Fibroblast of skin of left quadriceps (primary cell): ENCODE results near the gene ZC2HC1B.
A peak's percentile ranks its signal among the peaks of the same experiment; 100 is the strongest.

Source experiments
- DNase-seq, 2 experiments: peaks; one replicate each; pipeline ENCODE4 v3.0.0-alpha.2; 2013; ENCODE audit warnings: low read depth in 2 of 2

Gene ZC2HC1B

GRCh38 chr6:143934331-143934730 lies 70.1 kb downstream of the ZC2HC1B start:
- no peak for DNase-seq

GRCh38 chr6:143934867-143935266 lies 70.6 kb downstream of the ZC2HC1B start:
- DNase-seq: no peak

GRCh38 chr6:143936347-143936746 lies 72.1 kb downstream of the ZC2HC1B start:
- no peak for DNase-seq

GRCh38 chr6:143936778-143937667 lies 72.7 kb downstream of the ZC2HC1B start:
- DNase-seq: no peak

DNA sequence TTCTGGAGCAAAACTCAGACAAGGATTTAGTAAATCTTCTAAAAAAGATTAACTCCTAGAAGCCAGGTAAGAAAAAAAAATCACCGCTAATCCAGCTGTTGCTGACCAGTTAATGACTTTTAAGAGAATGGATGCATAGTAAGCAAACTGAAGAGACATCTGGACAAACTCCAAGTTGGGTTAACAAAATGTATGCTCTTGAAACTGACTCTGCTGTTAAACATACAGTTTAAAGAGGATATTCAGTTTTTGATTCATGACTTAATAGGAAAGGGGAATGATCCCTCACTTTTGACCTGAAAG lies 73.3 kb downstream of the ZC2HC1B start:
- no peak for DNase-seq

DNA sequence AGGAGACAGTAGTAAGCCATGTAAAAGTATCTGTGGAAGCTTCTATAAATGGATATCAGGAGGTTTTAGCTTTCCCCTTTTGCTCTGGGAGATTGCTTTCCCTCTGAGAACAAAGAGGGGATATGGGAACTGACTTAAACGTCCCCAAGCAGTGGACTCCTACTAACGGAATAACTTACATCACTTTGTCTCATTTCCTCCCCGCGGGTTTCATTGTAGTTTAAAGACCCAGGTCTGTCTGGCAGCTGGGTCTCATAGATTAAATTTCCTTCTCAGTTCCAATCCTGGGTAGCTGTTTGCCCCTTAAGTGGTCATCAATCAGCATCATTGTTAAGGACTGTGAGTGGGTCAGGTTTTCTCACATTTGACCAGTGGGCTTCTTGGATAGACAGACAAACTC lies 75.1 kb downstream of the ZC2HC1B start:
- no peak for DNase-seq

DNA sequence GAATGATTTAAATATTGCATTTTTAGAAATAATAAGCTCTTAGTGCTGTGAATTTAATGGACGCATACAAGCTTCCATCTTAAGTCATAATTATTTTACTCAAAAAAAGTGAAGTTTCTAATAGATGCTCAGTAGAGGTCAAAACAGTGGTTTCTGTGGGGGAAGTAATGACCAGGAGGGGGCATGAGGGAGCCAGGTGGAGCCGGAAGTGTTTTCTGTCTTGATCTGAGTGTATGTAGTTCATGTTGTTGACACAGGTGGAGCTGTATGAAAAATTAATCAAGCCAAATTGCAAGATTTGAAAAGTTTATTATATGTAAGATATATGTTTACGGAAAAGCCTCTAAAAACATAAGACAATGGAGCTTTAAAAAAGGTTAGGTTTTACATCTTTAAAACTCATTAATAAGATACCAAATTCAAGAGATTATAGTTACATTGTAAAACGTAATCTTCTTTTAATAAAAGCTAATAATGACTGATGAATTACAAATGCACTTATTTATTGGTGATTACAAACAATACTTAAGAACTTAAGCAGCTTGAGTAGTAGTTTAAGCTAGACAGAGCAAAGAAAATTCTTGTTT lies 75.8 kb downstream of the ZC2HC1B start:
- DNase-seq: peak in 1 of 2 experiments; percentile 12

DNA sequence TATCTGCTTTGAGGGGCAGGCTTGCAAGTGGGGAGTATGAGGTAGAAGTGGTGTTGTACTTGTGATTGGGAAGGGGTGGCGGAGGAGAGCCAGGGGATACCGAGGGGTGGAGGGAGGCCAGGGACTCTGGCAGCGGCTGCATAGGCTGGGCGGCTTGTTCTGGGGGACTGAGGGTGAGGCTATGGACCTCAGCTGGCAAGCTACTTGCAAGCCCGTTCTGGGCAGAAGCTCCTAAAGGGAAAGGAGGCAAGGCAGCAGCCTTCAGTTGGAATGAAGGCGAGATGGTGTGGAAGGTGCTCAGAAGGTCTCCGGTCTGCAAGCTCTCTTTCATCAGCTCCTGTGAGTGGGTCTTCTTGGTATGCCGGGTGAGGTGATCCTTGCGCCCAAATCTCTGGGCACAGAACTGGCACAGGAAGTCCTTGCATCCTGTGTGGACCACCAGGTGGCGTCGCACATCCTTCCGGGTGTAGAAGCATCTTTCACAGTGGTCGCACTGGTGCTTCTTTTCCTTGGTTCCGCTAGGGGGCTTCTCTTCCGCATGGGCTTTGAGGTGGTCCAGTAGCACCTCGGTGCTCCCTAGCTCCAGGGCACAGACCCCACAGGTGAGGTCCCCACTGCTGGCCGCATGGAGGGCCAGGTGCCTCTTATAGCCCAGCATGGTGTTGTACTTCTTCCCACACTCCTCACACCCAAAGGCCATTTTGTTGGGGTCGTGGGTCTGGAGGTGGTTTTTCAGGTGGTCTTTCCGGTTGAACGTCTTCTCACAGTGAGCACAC lies 77.8 kb downstream of the ZC2HC1B start:
- DNase-seq: peak; percentile 12 to 16

DNA sequence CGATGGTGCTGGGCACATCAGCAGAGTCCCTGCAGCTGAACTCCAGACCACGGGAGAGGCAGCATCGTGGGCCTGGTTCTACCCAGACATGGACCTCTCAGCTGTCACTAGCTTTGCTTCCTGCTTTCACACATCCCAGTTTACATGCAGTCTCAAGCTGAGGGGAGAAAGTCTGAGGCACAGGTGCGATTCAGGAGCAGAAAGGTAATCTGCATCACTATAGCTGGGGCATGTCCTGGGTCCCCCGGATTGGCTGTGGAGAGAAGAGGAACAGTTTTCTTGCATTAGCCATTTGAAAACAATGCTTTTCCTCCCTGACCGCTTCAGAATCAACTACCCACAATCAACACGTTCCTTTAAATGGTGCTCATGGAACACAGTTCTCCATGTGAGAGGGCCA lies 83.9 kb downstream of the ZC2HC1B start:
- DNase-seq: no peak

DNA sequence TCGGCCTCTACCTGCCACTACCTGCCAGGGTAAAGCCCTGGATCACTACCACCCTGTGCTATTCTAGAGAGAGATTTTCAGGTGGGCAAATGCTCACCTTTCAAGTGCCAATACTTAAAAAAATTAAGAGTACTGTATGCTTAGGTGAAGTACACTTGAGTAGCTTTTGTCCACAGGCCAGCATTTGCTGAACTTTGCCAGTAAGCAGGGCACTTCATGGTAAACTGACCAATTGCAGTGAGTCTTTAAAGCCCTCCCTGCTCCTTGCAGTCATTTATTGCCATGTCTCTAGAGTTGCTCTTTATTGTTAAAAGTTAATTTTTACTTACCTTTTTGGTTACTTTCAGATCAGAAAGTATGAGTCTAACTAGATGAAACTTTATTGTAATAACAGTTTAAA lies 85.3 kb downstream of the ZC2HC1B start:
- DNase-seq: no peak

DNA sequence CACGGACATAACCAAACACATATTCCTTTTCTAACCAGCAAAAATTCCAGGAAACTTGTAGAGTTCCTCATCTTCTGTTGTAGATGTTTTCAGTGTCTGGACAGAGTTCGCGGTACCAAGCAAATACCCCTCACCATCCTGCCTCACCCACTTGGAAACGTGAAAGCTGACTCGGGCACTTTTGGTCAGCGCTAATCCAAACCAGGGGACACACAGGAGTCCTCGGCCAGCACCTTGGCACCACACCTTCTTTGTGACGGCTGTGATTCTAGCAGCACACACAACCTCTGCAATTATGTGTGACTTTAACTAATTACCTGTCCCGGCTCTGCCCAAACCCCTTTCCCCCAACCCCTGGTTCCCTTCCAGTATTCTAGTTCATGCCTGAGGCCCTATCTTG lies 85.7 kb downstream of the ZC2HC1B start:
- DNase-seq: no peak

- no peak for DNase-seq
Measured at GRCh38 chr6:143950875-143951274, 86.6 kb downstream of the ZC2HC1B start.

DNA sequence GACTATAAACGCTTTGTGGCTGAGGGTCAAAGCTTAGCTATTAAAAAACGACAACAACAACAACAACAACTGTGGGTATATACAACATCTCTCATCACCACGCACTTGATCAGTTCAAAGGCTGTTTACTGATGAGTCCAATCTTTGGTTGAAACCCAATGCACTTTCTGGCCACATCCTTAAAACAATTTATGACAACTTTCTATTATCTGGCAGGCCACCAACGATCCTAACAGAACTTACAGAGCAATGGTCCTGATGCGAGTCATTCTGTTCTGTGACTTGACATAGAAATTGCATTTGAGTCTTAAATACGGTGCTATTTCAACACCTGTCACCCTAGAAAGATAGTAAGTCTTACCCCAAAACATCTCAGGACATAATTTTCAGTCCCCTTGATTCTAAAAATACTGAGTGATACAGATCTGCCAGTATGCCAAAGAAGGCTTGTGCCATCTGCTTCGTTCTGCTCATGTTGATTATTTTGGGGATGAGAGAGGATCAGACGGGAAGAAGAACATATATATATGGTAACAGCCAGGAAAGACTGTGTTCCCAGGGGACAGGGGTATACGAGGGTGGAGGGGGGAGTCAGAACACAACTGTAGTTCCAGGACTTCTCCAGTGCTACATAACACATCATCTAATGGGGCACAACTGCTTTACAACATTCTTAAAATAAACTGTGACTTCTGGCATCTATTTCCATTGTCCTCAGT lies 87.9 kb downstream of the ZC2HC1B start:
- no peak for DNase-seq

- no peak for DNase-seq
Measured at GRCh38 chr6:143952947-143953701, 88.8 kb downstream of the ZC2HC1B start.

DNA sequence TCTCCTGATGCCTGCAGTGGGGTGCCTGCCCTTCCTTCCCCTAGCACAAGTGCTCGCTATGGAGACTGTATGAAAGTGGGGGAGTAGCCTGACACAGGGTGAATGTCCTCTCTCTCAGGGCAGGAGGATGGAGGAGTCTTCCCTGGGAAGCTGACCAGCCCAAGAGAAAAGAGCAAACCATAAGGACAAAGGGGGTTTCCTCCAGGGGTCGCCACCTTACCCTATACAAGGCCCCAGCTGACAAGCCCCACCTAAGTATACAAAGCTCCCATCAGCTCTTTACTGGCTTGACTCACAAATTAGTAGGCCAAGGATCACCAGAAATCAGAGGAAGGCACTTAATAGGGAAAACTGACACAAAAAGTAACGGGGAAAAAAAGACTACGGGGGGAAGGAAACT lies 89.6 kb downstream of the ZC2HC1B start:
- DNase-seq: no peak

DNA sequence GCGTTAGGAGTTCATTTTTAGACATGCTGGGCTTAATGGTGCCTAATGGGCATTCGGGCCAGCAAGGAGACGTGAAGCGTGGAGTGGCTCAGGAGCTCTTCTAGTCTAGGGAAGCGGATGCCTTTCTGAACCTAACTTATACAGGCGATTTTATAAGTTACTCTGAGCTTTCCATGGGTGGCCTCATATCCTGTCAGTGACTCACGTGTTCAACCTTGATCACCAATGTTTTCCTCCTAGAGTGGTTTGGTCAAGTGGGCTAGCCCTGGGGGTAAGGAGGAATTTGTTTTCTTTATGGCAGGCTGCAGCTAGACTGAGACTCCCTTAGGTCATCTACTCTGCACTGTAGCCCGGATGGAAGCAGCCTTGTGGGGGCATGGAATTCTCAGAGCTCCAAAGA lies 91.7 kb downstream of the ZC2HC1B start:
- no peak for DNase-seq

GRCh38 chr6:143957679-143958274 lies 93.5 kb downstream of the ZC2HC1B start:
- DNase-seq: no peak

DNA sequence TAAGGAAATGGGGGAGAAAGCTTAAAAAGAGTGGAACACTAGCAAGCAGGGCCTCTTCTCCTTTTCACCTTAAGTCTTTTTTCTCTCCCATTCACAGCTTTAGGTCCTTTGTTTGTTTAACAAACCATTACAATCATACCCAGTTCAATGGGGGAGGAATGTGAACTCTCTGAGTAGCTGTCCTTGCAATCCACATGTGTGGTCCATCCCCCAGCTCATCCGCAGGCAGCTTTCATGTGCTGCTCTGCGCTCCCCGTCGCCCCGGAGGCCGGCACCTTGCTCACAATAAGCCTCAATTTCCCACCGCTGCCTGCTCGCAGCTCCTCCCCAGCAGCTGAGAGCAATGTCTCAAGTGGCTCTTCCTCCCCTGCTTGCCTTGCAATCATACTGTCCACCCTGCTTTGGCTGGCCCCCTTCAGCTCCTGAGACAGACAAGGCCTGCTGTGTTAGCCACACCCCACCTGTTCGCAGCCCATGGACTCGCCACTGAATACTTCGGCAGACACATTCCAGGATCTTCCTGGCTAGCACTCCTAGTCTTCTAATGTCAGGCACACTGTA lies 94.6 kb downstream of the ZC2HC1B start:
- no peak for DNase-seq

DNA sequence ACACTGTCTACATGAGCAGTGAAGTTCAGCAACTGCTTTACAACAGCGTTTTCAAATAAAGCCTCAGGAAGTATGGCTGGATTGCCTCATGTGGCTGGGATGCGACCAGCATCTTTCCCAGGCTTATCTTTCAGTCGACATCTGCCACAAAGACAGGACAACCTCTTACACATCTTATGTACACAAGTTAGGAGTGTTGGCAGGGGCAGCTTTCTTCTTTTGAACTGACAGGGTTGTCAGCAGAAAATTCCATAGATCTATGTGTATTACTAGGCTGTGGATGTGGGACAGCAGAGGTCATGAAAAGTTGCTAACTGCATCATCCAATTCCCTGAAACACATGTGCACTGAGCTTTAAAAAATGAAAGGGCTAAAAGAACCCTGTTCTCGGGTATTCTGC lies 95.7 kb downstream of the ZC2HC1B start:
- no peak for DNase-seq

DNA sequence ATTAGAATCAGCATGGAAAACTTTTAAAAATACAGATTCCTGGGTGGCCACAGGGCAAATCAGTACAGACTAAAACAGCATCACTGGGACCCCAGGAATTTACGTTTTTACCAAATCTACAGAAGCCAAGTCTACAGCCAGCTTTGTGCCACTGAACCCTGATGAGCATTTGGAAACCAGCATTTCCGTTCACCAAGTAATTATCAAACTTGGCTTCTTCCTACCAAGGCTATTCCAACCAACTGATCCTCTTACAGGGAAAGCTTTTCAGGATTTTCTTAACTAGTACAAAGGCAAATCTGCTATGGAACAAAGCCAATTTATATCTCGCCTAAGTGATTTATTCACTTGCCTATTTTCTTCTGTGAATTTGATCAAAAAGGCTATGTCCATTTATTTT lies 96.8 kb downstream of the ZC2HC1B start:
- no peak for DNase-seq
